ENCODE results near the gene SNAP47.
A peak's percentile ranks its signal among the peaks of the same experiment; 100 is the strongest.

Gene SNAP47

DNA sequence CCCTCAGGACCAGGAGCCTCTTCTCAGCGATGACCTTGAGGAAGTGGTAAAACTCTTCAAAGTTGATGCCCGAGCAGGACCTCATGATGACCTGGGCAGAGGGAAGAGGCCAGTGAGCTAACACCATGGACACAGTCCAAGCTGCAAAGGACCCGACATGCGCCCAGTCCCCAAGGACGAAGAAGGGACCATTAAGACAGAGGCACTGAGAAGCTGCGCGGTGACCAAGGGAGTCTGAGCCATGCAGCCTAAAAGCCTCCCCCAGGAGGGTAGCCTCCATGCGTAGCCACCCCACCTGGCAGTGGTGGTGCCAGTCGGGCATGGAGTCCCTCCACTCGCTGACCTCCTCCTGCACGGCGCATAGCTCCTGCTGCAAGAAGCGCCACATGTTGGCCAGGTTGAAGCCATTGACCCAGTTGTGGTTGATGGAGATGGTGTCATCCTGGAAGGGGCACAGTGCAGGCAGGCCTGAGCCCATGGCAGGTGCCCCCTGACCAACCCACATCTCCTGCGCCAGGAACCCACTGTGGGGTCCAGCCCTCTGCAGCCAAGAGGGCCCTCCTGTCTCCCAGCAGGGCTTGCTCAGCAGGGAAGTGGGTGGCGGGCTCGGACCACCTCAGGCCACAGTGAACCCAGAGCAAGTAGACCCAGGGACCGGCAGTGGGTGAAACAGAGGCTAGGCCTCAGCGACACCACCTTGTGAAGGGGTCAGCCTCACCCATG, 2.5 kb upstream of the SNAP47 start:
- WGBS (ENCODE audit: insufficient coverage, insufficient read length): no CpG with 5 or more reads among the region's 18 CpGs
- no peaks in the 10 kb centered on the region for H3K27me3 ChIP-seq (ENCODE audit: control insufficient read depth, insufficient read depth, low read length)
- no peak overlapping the region for H3K27ac ChIP-seq (ENCODE audit: low read length)
- H3K9me3 ChIP-seq (ENCODE audit: control insufficient read depth, insufficient read depth, low read length): no peaks in the 10 kb centered on the region
- H3K4me3 ChIP-seq (ENCODE audit: low read length): no peak overlapping the region
- H3K4me1 ChIP-seq (ENCODE audit: control insufficient read depth, insufficient read depth, low read length): peaks cover 16% of the 10 kb centered on the region
- no peak for DNase-seq (ENCODE audit: low read depth, low spot score)
- H3K36me3 ChIP-seq (ENCODE audit: control insufficient read depth, insufficient read depth, low read length): peaks cover 19% of the 10 kb centered on the region

DNA sequence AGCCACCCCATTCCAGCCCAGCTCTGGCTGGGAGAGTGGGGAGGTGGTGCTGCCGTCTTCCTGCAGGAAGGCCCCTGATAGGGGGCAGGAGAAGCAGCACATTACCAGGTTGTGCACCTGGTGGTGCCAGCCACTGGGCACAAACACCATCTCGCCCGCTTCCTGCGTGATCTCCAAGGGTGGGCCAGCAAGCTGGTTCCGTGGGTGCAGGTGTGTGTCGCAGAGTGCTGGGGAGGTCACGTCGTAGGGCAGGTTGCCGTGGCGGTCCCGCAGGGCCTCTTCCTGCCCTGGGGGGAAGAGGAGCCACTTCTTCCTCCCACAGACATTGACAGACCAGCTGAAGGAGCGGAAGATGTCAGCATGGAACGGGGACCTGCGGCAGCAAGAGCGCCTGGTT, 1.9 kb upstream of the SNAP47 start:
- H3K27me3 ChIP-seq (ENCODE audit: control insufficient read depth, insufficient read depth, low read length): no peaks in the 10 kb centered on the region
- no peaks in the 10 kb centered on the region for H3K9me3 ChIP-seq (ENCODE audit: control insufficient read depth, insufficient read depth, low read length)
- no peak for DNase-seq (ENCODE audit: low read depth, low spot score)
- peaks cover 19% of the 10 kb centered on the region for H3K36me3 ChIP-seq (ENCODE audit: control insufficient read depth, insufficient read depth, low read length)
- H3K4me3 ChIP-seq (ENCODE audit: low read length): no peak overlapping the region
- H3K4me1 ChIP-seq (ENCODE audit: control insufficient read depth, insufficient read depth, low read length): peaks cover 16% of the 10 kb centered on the region
- no CpG with 5 or more reads among the region's 15 CpGs for WGBS (ENCODE audit: insufficient coverage, insufficient read length)
- H3K27ac ChIP-seq (ENCODE audit: low read length): no peak overlapping the region

DNA sequence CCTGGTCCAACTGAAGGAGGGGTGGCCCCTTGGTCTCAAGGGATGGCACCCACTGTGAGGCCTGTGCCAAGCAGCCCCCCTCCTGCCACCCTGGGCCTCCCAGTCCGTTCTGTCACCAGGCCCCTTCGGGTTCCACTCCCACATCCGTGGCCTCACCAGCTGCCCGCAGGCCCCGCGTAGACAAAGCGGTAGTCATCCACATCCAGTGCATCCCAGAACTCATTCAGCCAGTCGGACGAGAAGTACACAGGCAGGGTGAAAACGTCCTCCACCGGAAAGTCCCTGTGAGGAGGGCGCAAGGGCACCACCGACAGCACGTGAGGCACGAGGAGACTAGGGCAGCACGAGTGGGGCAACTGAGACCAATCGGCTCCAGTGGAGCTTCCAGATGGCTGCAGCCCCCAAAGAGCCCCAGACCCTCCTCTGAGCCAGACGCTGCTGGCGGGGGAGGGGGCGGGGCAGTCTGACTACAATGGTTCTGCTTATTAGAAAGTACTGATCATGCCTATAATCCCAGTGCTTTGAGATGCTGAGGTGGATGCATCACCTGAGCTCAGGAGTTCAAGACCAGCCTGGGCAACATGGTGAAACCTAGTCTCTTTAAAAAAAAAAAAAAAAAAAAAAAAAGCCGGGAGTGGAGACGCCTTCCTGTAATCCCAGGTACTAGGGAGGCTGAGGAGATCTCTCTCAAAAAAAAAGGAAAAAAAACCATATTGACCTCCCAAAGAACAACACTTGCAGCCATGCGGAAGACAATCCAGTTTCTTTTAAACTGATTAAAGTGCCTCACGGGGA, 1.3 kb upstream of the SNAP47 start:
- Histone ChIP-seq H3K9me3 (ENCODE audit: control insufficient read depth, insufficient read depth, low read length) (no peaks in the 10 kb centered on the region), H3K36me3 (ENCODE audit: control insufficient read depth, insufficient read depth, low read length) (peaks cover 19% of the 10 kb centered on the region), H3K4me1 (ENCODE audit: control insufficient read depth, insufficient read depth, low read length) (peaks cover 16% of the 10 kb centered on the region), H3K27me3 (ENCODE audit: control insufficient read depth, insufficient read depth, low read length) (no peaks in the 10 kb centered on the region), H3K27ac (ENCODE audit: low read length) (no peak overlapping the region), H3K4me3 (ENCODE audit: low read length) (peak overlapping the region; percentile 89; the same call in 1 of the 2 replicates)
- no CpG with 5 or more reads among the region's 24 CpGs for WGBS (ENCODE audit: insufficient coverage, insufficient read length)
- no peak for DNase-seq (ENCODE audit: low read depth, low spot score)

DNA sequence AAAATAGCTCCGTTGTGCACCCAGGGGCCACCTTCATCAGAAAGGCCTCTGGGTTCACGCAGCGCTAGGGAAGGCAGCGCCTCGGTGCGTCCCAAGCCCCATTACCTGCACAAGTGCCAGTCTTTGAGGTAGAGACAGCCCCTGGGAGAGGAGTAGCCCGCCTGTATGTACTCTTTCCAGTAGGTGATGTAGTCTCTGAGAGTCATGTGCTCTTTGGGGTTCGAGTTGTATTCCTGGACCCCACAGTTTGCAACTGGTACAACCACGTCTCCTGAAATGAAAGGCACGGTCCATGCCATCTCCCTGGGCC, 734 bp upstream of the SNAP47 start:
- DNase-seq (ENCODE audit: low read depth, low spot score): no peak
- H3K27me3 ChIP-seq (ENCODE audit: control insufficient read depth, insufficient read depth, low read length): no peaks in the 10 kb centered on the region
- no peak overlapping the region for H3K27ac ChIP-seq (ENCODE audit: low read length)
- H3K4me3 ChIP-seq (ENCODE audit: low read length): peak overlapping the region; percentile 89
- H3K4me1 ChIP-seq (ENCODE audit: control insufficient read depth, insufficient read depth, low read length): peaks cover 11% of the 10 kb centered on the region
- no peaks in the 10 kb centered on the region for H3K9me3 ChIP-seq (ENCODE audit: control insufficient read depth, insufficient read depth, low read length)
- no CpG with 5 or more reads among the region's 10 CpGs for WGBS (ENCODE audit: insufficient coverage, insufficient read length)
- peaks cover 19% of the 10 kb centered on the region for H3K36me3 ChIP-seq (ENCODE audit: control insufficient read depth, insufficient read depth, low read length)

DNA sequence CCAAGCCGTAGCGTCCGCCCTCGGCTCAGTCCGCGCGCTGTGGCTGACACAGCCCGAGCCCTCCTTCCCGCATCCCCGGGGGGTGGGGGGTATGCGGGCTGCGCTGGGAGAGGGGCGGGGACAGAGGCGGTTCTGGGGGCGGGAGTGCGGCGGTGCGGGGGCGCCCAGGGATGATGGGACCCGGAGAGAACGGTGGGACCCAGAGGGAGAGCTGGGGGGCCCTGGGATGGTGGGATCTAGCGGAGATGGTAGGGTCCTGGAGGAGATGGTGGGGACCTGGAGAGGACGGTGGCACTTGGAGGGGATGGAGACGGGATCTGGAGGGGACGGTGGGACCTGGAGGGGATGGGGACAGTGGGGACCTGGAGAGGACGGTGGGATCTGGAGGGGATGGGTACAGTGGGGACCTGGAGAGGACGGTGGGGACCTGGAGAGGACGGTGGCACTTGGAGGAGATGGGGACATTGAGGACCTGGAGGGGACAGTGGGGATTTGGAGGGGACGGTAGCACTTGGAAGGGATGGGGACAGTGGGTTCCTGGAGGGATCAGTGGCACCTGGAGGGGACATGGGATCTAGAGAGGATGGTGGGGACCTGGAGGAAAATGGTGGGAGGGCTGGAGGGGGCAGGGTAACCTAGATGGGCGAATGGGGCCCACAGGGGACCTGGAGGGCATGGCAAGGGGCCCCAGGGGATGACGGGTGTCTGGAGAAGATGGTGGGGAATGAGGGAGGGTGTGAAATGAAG, 477 bp downstream of the SNAP47 start:
- Histone ChIP-seq H3K27ac (ENCODE audit: low read length) (no peak overlapping the region), H3K4me3 (ENCODE audit: low read length) (peak overlapping the region; percentile 89), H3K27me3 (ENCODE audit: control insufficient read depth, insufficient read depth, low read length) (no peaks in the 10 kb centered on the region), H3K4me1 (ENCODE audit: control insufficient read depth, insufficient read depth, low read length) (peaks cover 4% of the 10 kb centered on the region; the same call in 1 of the 2 replicates), H3K9me3 (ENCODE audit: control insufficient read depth, insufficient read depth, low read length) (no peaks in the 10 kb centered on the region), H3K36me3 (ENCODE audit: control insufficient read depth, insufficient read depth, low read length) (peaks cover 19% of the 10 kb centered on the region)
- DNase-seq (ENCODE audit: low read depth, low spot score): no peak
- WGBS (ENCODE audit: insufficient coverage, insufficient read length): no CpG with 5 or more reads among the region's 31 CpGs

DNA sequence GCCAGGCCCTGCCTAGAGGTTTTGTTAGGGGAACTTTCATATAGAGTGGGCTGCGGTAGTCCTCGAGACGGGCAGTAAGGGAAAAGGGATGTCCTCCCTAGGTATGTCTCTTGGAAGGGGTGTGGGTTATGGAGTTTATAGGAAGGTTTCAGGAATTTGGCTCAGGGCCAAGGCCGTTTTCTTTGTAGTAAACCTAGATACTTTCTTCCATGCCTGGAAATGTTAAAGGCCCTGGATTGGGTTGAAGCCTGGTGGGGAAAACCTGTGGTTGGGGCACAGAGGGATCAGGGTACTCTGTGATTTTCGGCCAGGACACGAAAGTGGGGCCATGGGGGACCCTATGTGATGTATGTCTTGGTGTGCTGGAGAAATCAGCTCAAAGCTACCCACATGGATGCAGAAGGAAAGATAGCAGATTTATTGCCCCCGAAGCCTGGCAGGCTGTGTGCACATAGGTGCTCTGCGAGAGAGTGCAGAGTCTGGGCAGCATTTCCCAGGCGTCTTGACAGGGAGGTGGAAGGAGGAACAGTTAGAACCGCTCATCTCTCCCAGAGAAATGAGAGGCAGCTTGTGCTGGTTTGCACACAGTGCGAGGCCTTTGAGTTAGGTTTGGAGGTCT, 1.7 kb downstream of the SNAP47 start:
- Histone ChIP-seq H3K4me3 (ENCODE audit: low read length) (no peak overlapping the region), H3K36me3 (ENCODE audit: control insufficient read depth, insufficient read depth, low read length) (peaks cover 16% of the 10 kb centered on the region), H3K27ac (ENCODE audit: low read length) (no peak overlapping the region), H3K4me1 (ENCODE audit: control insufficient read depth, insufficient read depth, low read length) (peaks cover 4% of the 10 kb centered on the region; the same call in 1 of the 2 replicates), H3K9me3 (ENCODE audit: control insufficient read depth, insufficient read depth, low read length) (no peaks in the 10 kb centered on the region), H3K27me3 (ENCODE audit: control insufficient read depth, insufficient read depth, low read length) (no peaks in the 10 kb centered on the region)
- no peak for DNase-seq (ENCODE audit: low read depth, low spot score)
- WGBS (ENCODE audit: insufficient coverage, insufficient read length): no CpG with 5 or more reads among the region's 11 CpGs

DNA sequence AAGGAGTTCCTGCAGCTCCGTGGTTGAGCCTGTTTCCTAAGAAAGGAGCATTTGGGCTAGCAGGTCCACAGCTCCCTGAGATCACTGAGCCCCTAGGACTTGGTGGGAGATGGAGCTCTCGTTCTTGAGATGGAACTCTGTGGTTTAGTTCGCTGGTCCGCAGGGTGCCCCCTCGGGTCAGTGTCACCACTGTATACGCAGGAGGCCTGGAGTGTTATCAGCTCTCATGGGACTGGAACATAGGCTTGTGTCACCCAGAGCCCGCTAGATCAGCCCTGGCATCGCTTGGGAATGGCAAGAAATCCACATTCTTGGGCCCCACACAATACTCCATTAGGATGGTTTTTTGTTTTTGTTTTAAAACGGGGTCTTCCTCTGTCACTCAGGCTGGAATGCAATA, 3.6 kb downstream of the SNAP47 start:
- DNase-seq (ENCODE audit: low read depth, low spot score): no peak
- Histone ChIP-seq H3K27ac (ENCODE audit: low read length) (no peak overlapping the region), H3K9me3 (ENCODE audit: control insufficient read depth, insufficient read depth, low read length) (no peaks in the 10 kb centered on the region), H3K4me1 (ENCODE audit: control insufficient read depth, insufficient read depth, low read length) (peaks cover 2% of the 10 kb centered on the region; the same call in 1 of the 2 replicates), H3K36me3 (ENCODE audit: control insufficient read depth, insufficient read depth, low read length) (no peaks in the 10 kb centered on the region), H3K4me3 (ENCODE audit: low read length) (no peak overlapping the region), H3K27me3 (ENCODE audit: control insufficient read depth, insufficient read depth, low read length) (no peaks in the 10 kb centered on the region)
- WGBS (ENCODE audit: insufficient coverage, insufficient read length): no CpG with 5 or more reads among the region's 9 CpGs

DNA sequence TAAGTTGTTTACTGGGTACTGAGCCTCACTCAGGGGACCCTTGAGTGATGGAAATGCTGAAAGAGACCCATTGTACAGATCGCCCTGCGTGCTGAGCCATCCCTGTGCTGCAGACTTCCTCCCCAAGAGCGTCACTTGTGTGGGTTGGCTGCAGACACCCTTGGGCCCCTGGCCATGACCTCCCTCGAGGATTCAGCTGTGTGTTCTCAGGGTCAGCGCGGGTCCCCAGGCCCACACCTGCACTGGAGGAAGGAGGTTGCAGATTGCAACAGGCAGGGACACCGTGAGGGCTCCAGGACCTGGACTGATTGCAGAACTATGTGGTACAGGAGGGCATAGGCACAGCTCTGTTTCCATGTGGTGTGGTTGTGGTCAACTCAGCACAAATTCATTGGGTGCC, 4.4 kb downstream of the SNAP47 start:
- no peaks in the 10 kb centered on the region for H3K36me3 ChIP-seq (ENCODE audit: control insufficient read depth, insufficient read depth, low read length)
- no peak overlapping the region for H3K4me3 ChIP-seq (ENCODE audit: low read length)
- no peaks in the 10 kb centered on the region for H3K9me3 ChIP-seq (ENCODE audit: control insufficient read depth, insufficient read depth, low read length)
- WGBS (ENCODE audit: insufficient coverage, insufficient read length): no CpG with 5 or more reads among the region's 7 CpGs
- no peak for DNase-seq (ENCODE audit: low read depth, low spot score)
- no peaks in the 10 kb centered on the region for H3K27me3 ChIP-seq (ENCODE audit: control insufficient read depth, insufficient read depth, low read length)
- H3K4me1 ChIP-seq (ENCODE audit: control insufficient read depth, insufficient read depth, low read length): 0 out of 2 replicates have a peak, but pooled peaks cover 2% of the 10 kb centered on the region
- H3K27ac ChIP-seq (ENCODE audit: low read length): no peak overlapping the region

DNA sequence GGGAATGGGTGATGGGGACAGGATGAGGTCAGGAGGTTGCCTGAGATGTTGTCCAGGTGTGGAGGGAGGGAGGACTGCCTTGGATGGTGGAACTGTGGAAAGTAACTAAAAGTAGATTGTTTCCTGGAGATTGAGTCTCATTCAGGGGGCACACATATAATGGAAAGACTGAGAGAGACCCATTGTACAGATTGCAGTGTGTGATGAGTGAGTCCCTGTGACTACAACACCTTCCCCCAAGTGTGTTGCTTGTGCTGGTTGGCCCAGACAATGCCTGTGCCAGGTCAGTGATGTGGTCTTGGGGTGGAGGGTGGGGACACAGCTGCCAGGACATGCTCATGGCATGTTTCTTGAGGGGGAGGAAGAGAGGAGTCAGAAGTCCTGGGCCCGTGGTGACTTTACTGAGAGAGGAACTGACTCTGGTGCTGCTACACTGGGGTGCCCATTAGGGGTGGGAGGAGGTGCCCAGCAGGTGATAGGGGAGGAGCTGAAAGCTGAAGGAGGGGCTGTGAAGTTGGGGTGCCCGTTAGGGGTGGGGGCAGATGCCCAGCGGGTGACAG, 5.2 kb downstream of the SNAP47 start:
- no peaks in the 10 kb centered on the region for H3K9me3 ChIP-seq (ENCODE audit: control insufficient read depth, insufficient read depth, low read length)
- no peaks in the 10 kb centered on the region for H3K27me3 ChIP-seq (ENCODE audit: control insufficient read depth, insufficient read depth, low read length)
- no peak overlapping the region for H3K27ac ChIP-seq (ENCODE audit: low read length)
- 0 out of 2 replicates have a peak, but pooled peaks cover 2% of the 10 kb centered on the region for H3K4me1 ChIP-seq (ENCODE audit: control insufficient read depth, insufficient read depth, low read length)
- H3K36me3 ChIP-seq (ENCODE audit: control insufficient read depth, insufficient read depth, low read length): no peaks in the 10 kb centered on the region
- no peak for DNase-seq (ENCODE audit: low read depth, low spot score)
- WGBS (ENCODE audit: insufficient coverage, insufficient read length): no CpG with 5 or more reads among the region's 3 CpGs
- no peak overlapping the region for H3K4me3 ChIP-seq (ENCODE audit: low read length)
